ENCODE measurements around the gene PLEKHA4. TPM values are rescaled to one million over a fixed set of nuclear protein-coding genes. Genes with fewer than 3 reads are reported as not detected.

Gene PLEKHA4
- total and polyA plus RNA-seq, 2 of the 13 experiments (the other 11 are each of a cell fraction or from before 2014, with no cell fraction given) = 4.8 to 6.0 TPM

DNA sequence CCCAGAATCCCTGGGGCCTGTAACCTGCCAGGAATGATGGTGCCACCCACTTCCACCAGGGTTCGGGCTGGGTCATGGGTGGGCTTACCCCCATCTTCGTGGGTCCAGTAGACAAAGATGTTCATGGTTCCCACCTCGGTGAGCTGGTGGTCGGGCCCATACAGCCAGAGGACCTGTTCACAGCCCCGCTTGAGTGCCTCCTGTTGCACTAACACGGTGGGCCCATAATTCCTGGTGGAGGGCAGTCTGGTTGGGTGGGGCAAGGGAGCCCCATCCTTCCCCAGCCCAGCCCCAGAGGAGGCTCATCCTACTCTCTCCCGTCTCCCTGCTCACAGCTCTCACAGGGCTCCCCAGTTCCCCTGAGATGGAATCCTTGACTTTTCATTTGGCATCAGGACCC, 71.3 kb downstream of the PLEKHA4 start:
- Histone ChIP-seq H3K9me3 (ENCODE audit: low read length) (no peaks in the 10 kb centered on the region), H3K27me3 (ENCODE audit: control insufficient read depth in 1 of 2, insufficient read depth in 2 of 2, low read length in 2 of 2) (no peaks in the 10 kb centered on the region), H2AFZ (ENCODE audit: low read length) (no peak overlapping the region), H3K36me3 (replicated peaks in 1 of 2; ENCODE audit: control insufficient read depth in 1 of 2, insufficient read depth in 2 of 2, low read length in 2 of 2) (no peaks in the 10 kb centered on the region), H3K4me2 (ENCODE audit: low read depth, low read length) (no peak overlapping the region), H3K79me2 (ENCODE audit: insufficient read depth, low read length) (no peaks in the 10 kb centered on the region), H3K4me1 (ENCODE audit: insufficient read depth, low read length) (peaks cover 29% of the 10 kb centered on the region), H4K20me1 (ENCODE audit: insufficient read depth, low read length) (no peaks in the 10 kb centered on the region), H3K4me3 (replicated peaks in 1 of 3; ENCODE audit: insufficient read depth in 1 of 3, low read depth in 2 of 3, low read length in 3 of 3) (no peak overlapping the region), H3K27ac (ENCODE audit: extremely low read length, insufficient read depth, low read length) (no peak overlapping the region), H3K9ac (ENCODE audit: insufficient read depth, low read depth, low read length) (no peak overlapping the region)
- intact Hi-C loops (cut with micrococcal nuclease; ENCODE audit: unreplicated experiment) (no loop called here), in situ Hi-C loops (cut with HindIII; ENCODE audit: extremely low pct_ligation_motif_present, low pct_unique_long_range_greater_than_20kb) (loop anchor here (5.0 kb wide), 1 partner anchor 40 kb away; the partner anchor contains the start of gene HSD17B14)
- TF ChIP-seq, protein P1, sequence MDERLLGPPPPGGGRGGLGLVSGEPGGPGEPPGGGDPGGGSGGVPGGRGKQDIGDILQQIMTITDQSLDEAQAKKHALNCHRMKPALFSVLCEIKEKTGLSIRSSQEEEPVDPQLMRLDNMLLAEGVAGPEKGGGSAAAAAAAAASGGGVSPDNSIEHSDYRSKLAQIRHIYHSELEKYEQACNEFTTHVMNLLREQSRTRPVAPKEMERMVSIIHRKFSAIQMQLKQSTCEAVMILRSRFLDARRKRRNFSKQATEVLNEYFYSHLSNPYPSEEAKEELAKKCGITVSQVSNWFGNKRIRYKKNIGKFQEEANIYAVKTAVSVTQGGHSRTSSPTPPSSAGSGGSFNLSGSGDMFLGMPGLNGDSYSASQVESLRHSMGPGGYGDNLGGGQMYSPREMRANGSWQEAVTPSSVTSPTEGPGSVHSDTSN (CRISPR knock-in tag; IDR thresholded peaks at IDR 0.05) = no peak
- TF ChIP-seq, protein P2, sequence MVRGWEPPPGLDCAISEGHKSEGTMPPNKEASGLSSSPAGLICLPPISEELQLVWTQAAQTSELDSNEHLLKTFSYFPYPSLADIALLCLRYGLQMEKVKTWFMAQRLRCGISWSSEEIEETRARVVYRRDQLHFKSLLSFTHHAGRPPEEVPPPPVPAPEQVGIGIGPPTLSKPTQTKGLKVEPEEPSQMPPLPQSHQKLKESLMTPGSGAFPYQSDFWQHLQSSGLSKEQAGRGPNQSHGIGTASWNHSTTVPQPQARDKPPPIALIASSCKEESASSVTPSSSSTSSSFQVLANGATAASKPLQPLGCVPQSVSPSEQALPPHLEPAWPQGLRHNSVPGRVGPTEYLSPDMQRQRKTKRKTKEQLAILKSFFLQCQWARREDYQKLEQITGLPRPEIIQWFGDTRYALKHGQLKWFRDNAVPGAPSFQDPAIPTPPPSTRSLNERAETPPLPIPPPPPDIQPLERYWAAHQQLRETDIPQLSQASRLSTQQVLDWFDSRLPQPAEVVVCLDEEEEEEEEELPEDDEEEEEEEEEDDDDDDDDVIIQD (CRISPR knock-in tag; IDR thresholded peaks at IDR 0.05; ENCODE audit: low read depth) = no peak
- no peak for FAIRE-seq
- no TSS peak for BruUV-seq (replicated peaks)
- CTCF ChIA-PET (ENCODE audit: low intra/inter-chr PET ratio, low total read pairs) = no interaction called here
- DNase-seq (ENCODE audit: low spot score) = no peak
- POLR2A ChIA-PET = interaction anchor here (0.7 to 2.3 kb wide), 2 partner anchors 10 kb away, joined by 3 to 53 read pairs; no protein-coding TSS in a partner anchor
- ATAC-seq = no peak
- WGBS (ENCODE audit: low lambda C conversion rate) = 70% methylated on average over 1 of the region's 7 CpGs

DNA sequence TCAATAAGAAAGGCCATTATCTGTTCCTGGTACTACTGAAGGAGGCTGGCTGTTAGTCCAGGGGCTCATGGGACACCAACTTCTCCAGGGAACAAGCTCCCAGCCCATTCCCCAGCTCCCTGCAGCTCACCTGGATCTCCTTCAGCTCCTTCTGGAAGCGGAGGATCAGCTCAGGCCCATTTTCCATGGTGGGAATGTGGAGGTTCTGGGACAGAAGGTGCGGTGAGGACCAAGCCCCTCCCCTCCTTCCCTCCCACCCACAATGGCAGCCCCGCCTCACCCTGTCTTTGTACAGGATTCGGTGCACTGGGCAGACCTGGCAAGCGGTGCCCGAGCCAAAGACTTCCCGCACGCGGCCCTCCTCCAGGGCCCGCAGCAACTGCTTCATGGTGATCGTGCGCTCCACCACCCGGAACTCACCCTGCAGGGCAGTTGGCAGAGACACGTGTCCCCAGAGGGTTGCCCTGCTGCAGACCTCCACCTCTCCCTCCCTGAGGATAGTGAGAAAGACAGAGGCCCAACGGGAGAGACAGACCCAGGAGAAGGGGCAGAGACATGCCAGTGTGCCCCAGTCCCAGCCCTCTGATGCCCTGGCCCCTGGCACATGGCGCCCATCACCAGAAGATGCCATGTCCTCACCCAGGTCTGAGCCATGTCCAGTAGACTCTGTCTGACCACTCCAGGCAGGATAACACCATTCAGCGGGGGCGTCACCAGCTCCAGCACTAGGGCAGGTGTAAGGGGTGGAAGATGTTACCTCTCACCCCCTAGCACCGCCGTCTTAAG, 71.9 kb downstream of the PLEKHA4 start:
- FAIRE-seq (no peak), DNase-seq (ENCODE audit: low spot score) (no peak), ATAC-seq (no peak)
- no peaks in the 10 kb centered on the region for H3K79me2 ChIP-seq (ENCODE audit: insufficient read depth, low read length)
- WGBS (ENCODE audit: low lambda C conversion rate) = 97% methylated on average over 14 of the region's 20 CpGs
- H2AFZ ChIP-seq (ENCODE audit: low read length) = no peak overlapping the region
- no peak overlapping the region for H3K27ac ChIP-seq (ENCODE audit: extremely low read length, insufficient read depth, low read length)
- peak overlapping the region; percentile 61; the same call in 1 of the 2 replicates for H3K9ac ChIP-seq (ENCODE audit: insufficient read depth, low read depth, low read length)
- intact Hi-C loops (cut with micrococcal nuclease; ENCODE audit: unreplicated experiment) (no loop called here), in situ Hi-C loops (cut with HindIII; ENCODE audit: extremely low pct_ligation_motif_present, low pct_unique_long_range_greater_than_20kb) (loop anchor here (5.0 kb wide), 1 partner anchor 41 kb away; the partner anchor contains the start of gene HSD17B14)
- TF ChIP-seq ZNF879 (CRISPR knock-in tag; IDR thresholded peaks at IDR 0.05) (no peak), ZNF678 (CRISPR knock-in tag; IDR thresholded peaks at IDR 0.05) (no peak), ZNF629 (CRISPR knock-in tag; conservative IDR thresholded peaks at IDR 0.05) (peak; percentile 85)
- no peaks in the 10 kb centered on the region for H3K36me3 ChIP-seq (replicated peaks in 1 of 2; ENCODE audit: control insufficient read depth in 1 of 2, insufficient read depth in 2 of 2, low read length in 2 of 2)
- POLR2A ChIA-PET = interaction anchor here (1.6 to 2.3 kb wide), 3 partner anchors 11 to 174 kb away, joined by 7 to 53 read pairs (median 9); partner anchors contain the start of gene PPP1R15A
- H3K27me3 ChIP-seq (ENCODE audit: control insufficient read depth in 1 of 2, insufficient read depth in 2 of 2, low read length in 2 of 2) = no peaks in the 10 kb centered on the region
- BruUV-seq (replicated peaks) = no TSS peak
- no peaks in the 10 kb centered on the region for H3K9me3 ChIP-seq (ENCODE audit: low read length)
- H3K4me3 ChIP-seq (replicated peaks in 1 of 3; ENCODE audit: insufficient read depth in 1 of 3, low read depth in 2 of 3, low read length in 3 of 3) = no peak overlapping the region; a peak in 1 of 6 replicates
- CTCF ChIA-PET (ENCODE audit: low intra/inter-chr PET ratio, low total read pairs) = interaction anchor here (1.1 kb wide), 1 partner anchor 39 kb away, joined by 7 read pairs; the partner anchor contains the start of gene HSD17B14
- no peaks in the 10 kb centered on the region for H4K20me1 ChIP-seq (ENCODE audit: insufficient read depth, low read length)
- H3K4me1 ChIP-seq (ENCODE audit: insufficient read depth, low read length) = peaks cover 29% of the 10 kb centered on the region
- peak overlapping the region; percentile 61 for H3K4me2 ChIP-seq (ENCODE audit: low read depth, low read length)
